Endothelial cell of umbilical vein (primary cell): ENCODE measurements around the gene SENP5. TPM values are rescaled to one million over a fixed set of nuclear protein-coding genes. Genes with fewer than 3 reads are reported as not detected.

Source experiments
- BruUV-seq: library from RNA; stranded (reverse); fragments of 400-500 nt; replicated peaks from 2 replicates; lab custom pipeline; 2021; lab: Mats Ljungman, UMichigan
- CTCF ChIA-PET: fragments of 300-600, 350-600 bp; sonication (Branson Sonifier 250); formaldehyde crosslinking; loops from one replicate; lab custom pipeline; 2021; ENCODE audit warnings: antibody characterized with exemption, inconsistent platforms; lab: Charles Lee
- POLR2A ChIA-PET: fragments of 300-600, 350-600 bp; sonication (Branson Sonifier 250); formaldehyde crosslinking; loops from one replicate; lab custom pipeline; 2021; ENCODE audit warnings: antibody characterized with exemption, inconsistent platforms; lab: Charles Lee
- DNase-seq: peaks from one replicate; pipeline ENCODE4 v3.0.0-alpha.2; 2011; ENCODE audit warnings: low read depth, low spot score
- FAIRE-seq: peaks from 2 replicates; lab custom pipeline; 2011; peaks lifted over from hg19 to GRCh38; lab: Jason Lieb, UNC
- H2AFZ ChIP-seq: 2 replicates; pipeline ENCODE4 v1.6.0; 2012; ENCODE audit warnings: low read depth, low read length, control low read depth, inconsistent platforms
- H3K27ac ChIP-seq: 2 replicates; pipeline ENCODE4 v1.5.1; 2011; ENCODE audit warnings: low read depth, mild to moderate bottlenecking, control low read depth, low read length, moderate library complexity; ENCODE audit not compliant: insufficient read depth
- H3K27me3 ChIP-seq, 2 experiments: 2 replicates each; pipeline versions ENCODE4 v1.6.0 to v1.6.1; 2011; ENCODE audit warnings: low read length in 2 of 2, mixed read lengths in 1 of 2; ENCODE audit not compliant: control insufficient read depth in 2 of 2, insufficient read depth in 2 of 2
- H3K36me3 ChIP-seq, 2 experiments: 2 replicates in 1 of 2; 3 replicates in 1 of 2; pipeline ENCODE4 v1.5.1; 2011; ENCODE audit warnings: low read length in 2 of 2, mild to moderate bottlenecking in 1 of 2, moderate library complexity in 1 of 2; ENCODE audit not compliant: control insufficient read depth in 2 of 2, insufficient read depth in 2 of 2; ENCODE audit errors: extremely low read depth in 1 of 2
- H3K4me1 ChIP-seq: 3 replicates; pipeline ENCODE4 v1.5.1; 2011; ENCODE audit warnings: mild to moderate bottlenecking, low read length; ENCODE audit not compliant: control insufficient read depth, insufficient read depth; ENCODE audit errors: extremely low read depth
- H3K4me2 ChIP-seq: 2 replicates; pipeline ENCODE4 v1.6.1; 2011; ENCODE audit warnings: low read length, control low read depth, mixed read lengths; ENCODE audit not compliant: insufficient read depth
- H3K4me3 ChIP-seq, 3 experiments: fragments of 200-600 bp in 1 of 3; sonication (generic), shearing (Covaris generic) in 1 of 3; replicated peaks in 1 of 3; 2 replicates each; pipeline ENCODE4 v1.5.1; 2011 to 2016; ENCODE audit warnings: control low read depth in 3 of 3, low read length in 3 of 3, mild to moderate bottlenecking in 2 of 3, inconsistent platforms in 1 of 3, low read depth in 1 of 3, moderate library complexity in 1 of 3; ENCODE audit not compliant: insufficient read depth in 1 of 3
- H3K79me2 ChIP-seq: 2 replicates; pipeline ENCODE4 v1.6.0; 2012; ENCODE audit warnings: low read length, inconsistent platforms; ENCODE audit not compliant: control insufficient read depth, insufficient read depth
- H3K9ac ChIP-seq: replicated peaks from 2 replicates; pipeline ENCODE3; 2011; ENCODE audit warnings: low read length, control low read depth; ENCODE audit not compliant: insufficient read depth; ENCODE audit errors: extremely low read depth
- H3K9me1 ChIP-seq: replicated peaks from 3 replicates; pipeline ENCODE4 v1.6.0; 2011; ENCODE audit warnings: mild to moderate bottlenecking, low read length; ENCODE audit not compliant: control insufficient read depth, insufficient read depth; ENCODE audit errors: extremely low read depth
- H3K9me3 ChIP-seq: replicated peaks from 2 replicates; pipeline ENCODE4 v1.5.1; 2012; ENCODE audit warnings: low read length, inconsistent platforms; ENCODE audit not compliant: control insufficient read depth, insufficient read depth
- H4K20me1 ChIP-seq: replicated peaks from 2 replicates; pipeline ENCODE3; 2011; ENCODE audit warnings: mild to moderate bottlenecking, low read length; ENCODE audit not compliant: control insufficient read depth, insufficient read depth; ENCODE audit errors: extremely low read depth
- EZH2 ChIP-seq: IDR thresholded peaks from 2 replicates; pipeline ENCODE4 v1.6.1; 2012; ENCODE audit warnings: borderline replicate concordance, low read depth, mild to moderate bottlenecking, moderate library complexity, low read length, inconsistent platforms; ENCODE audit not compliant: severe bottlenecking
- FOS ChIP-seq: IDR thresholded peaks from 2 replicates; pipeline ENCODE4 v1.6.1; 2011; ENCODE audit warnings: mild to moderate bottlenecking, low read length, moderate library complexity, borderline replicate concordance; ENCODE audit not compliant: insufficient read depth
- GATA2 ChIP-seq: IDR thresholded peaks from 2 replicates; pipeline ENCODE4 v1.7.0; 2011; ENCODE audit warnings: low read depth, mild to moderate bottlenecking, moderate library complexity, mixed read lengths, low read length; ENCODE audit not compliant: insufficient read length, insufficient read depth
- JUN ChIP-seq: IDR thresholded peaks from 2 replicates; pipeline ENCODE4 v1.6.1; 2011; ENCODE audit warnings: borderline replicate concordance, low read depth; ENCODE audit not compliant: insufficient read length, insufficient read depth
- MYC ChIP-seq: IDR thresholded peaks from one replicate; pipeline ENCODE4 v1.6.1; 2011; ENCODE audit warnings: mild to moderate bottlenecking, low read depth, low read length
- POLR2A ChIP-seq: IDR thresholded peaks from 2 replicates; pipeline ENCODE4 v1.6.1; 2012; ENCODE audit warnings: low read depth, mild to moderate bottlenecking, control low read depth, low read length
- POLR2AphosphoS5 ChIP-seq: IDR thresholded peaks from 2 replicates; pipeline ENCODE4 v1.6.1; 2012; ENCODE audit warnings: low read depth, mild to moderate bottlenecking, control low read depth, low read length, moderate library complexity; ENCODE audit not compliant: insufficient read depth
- dilution Hi-C: fragments of 300-500 bp; cut with MboI; formaldehyde crosslinking; loops from one replicate; pipeline ENCODE4 v1.15.0; 2019; ENCODE audit warnings: low sequenced_read_pairs; ENCODE audit not compliant: extremely low pct_ligation_motif_present
- intact Hi-C: fragments of 100-400 bp; cut with micrococcal nuclease; formaldehyde crosslinking; loops from one replicate; pipeline ENCODE4 v1.10.0; 2022
- polyA plus RNA-seq, 4 experiments: library from polyadenylated mRNA; depleted of rRNA in 3 of 4; stranded (reverse) in 3 of 4; unstranded in 1 of 4; fragments of >200 nt; gene quantifications; 2 replicates each; pipeline versions ENCODE4 v1.2.1 to v1.2.3, GENCODE V29; 2011 to 2012; ENCODE audit warnings: missing spikeins in 1 of 4
- total RNA-seq: library from RNA; stranded (reverse); gene quantifications from 2 replicates; pipeline ENCODE4 v1.2.3, GENCODE V29; 2021
- TF ChIP-seq, protein P1 (sequence below), 2 donors: IDR thresholded peaks; 1 replicate in 1 of 2; 2 replicates in 1 of 2; pipeline ENCODE4 v1.5.1; 2011; ENCODE audit warnings: low read length in 2 of 2, mild to moderate bottlenecking in 2 of 2, moderate library complexity in 2 of 2, control low read depth in 1 of 2, inconsistent platforms in 1 of 2, low read depth in 1 of 2; ENCODE audit not compliant: insufficient read depth in 1 of 2; ENCODE audit errors: extremely low read depth in 1 of 2
- TF ChIP-seq, protein P2 (sequence below): IDR thresholded peaks from 2 replicates; pipeline ENCODE4 v1.6.1; 2011; ENCODE audit not compliant: insufficient read depth, insufficient read length

Gene SENP5
- total and polyA plus RNA-seq, 2 donors (not counting 3 experiments of a cell fraction or from before 2014, with no cell fraction given), result 7.9 to 33.5 TPM

GRCh38 chr3:196932600-196932999, 64.9 kb downstream of the SENP5 start:
- Histone ChIP-seq H3K27ac (no peak overlapping the region), H2AFZ (no peak overlapping the region), H3K4me3 (no peak overlapping the region), H3K9me3 (no peaks in the 10 kb centered on the region), H3K4me1 (peaks cover 2% of the 10 kb centered on the region), H3K36me3 (peaks cover 19 to 25% of the 10 kb centered on the region in 2 experiments), H3K79me2 (peaks cover 2% of the 10 kb centered on the region), H3K4me2 (no peak overlapping the region), H4K20me1 (no peaks in the 10 kb centered on the region), H3K9ac (no peak overlapping the region), H3K9me1 (no peaks in the 10 kb centered on the region), H3K27me3 (no peaks in the 10 kb centered on the region)
- DNase-seq, result no peak
- TSS peak; percentile 12 for BruUV-seq
- ChIA-PET CTCF (no interaction called here), POLR2A (no interaction called here)
- intact Hi-C loops (no loop called here), dilution Hi-C loops (no loop called here)
- TF ChIP-seq FOS (no peak), GATA2 (no peak), MYC (no peak), POLR2A (no peak), POLR2AphosphoS5 (no peak), EZH2 (no peak), JUN (no peak)
- TF ChIP-seq, protein P1, sequence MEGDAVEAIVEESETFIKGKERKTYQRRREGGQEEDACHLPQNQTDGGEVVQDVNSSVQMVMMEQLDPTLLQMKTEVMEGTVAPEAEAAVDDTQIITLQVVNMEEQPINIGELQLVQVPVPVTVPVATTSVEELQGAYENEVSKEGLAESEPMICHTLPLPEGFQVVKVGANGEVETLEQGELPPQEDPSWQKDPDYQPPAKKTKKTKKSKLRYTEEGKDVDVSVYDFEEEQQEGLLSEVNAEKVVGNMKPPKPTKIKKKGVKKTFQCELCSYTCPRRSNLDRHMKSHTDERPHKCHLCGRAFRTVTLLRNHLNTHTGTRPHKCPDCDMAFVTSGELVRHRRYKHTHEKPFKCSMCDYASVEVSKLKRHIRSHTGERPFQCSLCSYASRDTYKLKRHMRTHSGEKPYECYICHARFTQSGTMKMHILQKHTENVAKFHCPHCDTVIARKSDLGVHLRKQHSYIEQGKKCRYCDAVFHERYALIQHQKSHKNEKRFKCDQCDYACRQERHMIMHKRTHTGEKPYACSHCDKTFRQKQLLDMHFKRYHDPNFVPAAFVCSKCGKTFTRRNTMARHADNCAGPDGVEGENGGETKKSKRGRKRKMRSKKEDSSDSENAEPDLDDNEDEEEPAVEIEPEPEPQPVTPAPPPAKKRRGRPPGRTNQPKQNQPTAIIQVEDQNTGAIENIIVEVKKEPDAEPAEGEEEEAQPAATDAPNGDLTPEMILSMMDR (IDR thresholded peaks at IDR 0.05; ENCODE audit: extremely low read depth in 1 of 2, insufficient read depth in 1 of 2, low read depth in 1 of 2, low read length in 2 of 2), result no peak
- TF ChIP-seq, protein P2, sequence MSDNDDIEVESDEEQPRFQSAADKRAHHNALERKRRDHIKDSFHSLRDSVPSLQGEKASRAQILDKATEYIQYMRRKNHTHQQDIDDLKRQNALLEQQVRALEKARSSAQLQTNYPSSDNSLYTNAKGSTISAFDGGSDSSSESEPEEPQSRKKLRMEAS, result no peak
- no peak for FAIRE-seq
